Upper lobe of right lung (tissue), 1 donor: ENCODE measurements around the gene C1orf21. TPM values are rescaled to one million over a fixed set of nuclear protein-coding genes. Genes with fewer than 3 reads are reported as not detected.

ENCODE experiments used
- ATAC-seq: fragments of 200-7000 bp; cut with Tn5 transposase; one replicate; pipeline ENCODE4 v1.9.1; 2020; ENCODE audit warnings: mild to moderate bottlenecking, moderate library complexity
- DNase-seq: peaks from one replicate; pipeline ENCODE4 v3.0.0-alpha.2; 2020
- H3K27ac ChIP-seq: fragments of 200-600 bp; one replicate; pipeline ENCODE4 v1.8.0; 2022
- H3K27me3 ChIP-seq: fragments of 200-600 bp; one replicate; pipeline ENCODE4 v1.8.0; 2022; ENCODE audit warnings: mild to moderate bottlenecking
- H3K36me3 ChIP-seq: fragments of 200-600 bp; one replicate; pipeline ENCODE4 v1.8.0; 2022
- H3K4me1 ChIP-seq: fragments of 200-600 bp; one replicate; pipeline ENCODE4 v1.8.0; 2022
- H3K4me3 ChIP-seq: fragments of 200-600 bp; one replicate; pipeline ENCODE4 v1.8.0; 2022; ENCODE audit warnings: mild to moderate bottlenecking
- H3K9me3 ChIP-seq: fragments of 200-600 bp; one replicate; pipeline ENCODE4 v1.8.0; 2022
- CTCF ChIP-seq: fragments of 200-600 bp; IDR thresholded peaks from one replicate; pipeline ENCODE4 v1.8.0; 2022; ENCODE audit warnings: antibody characterized with exemption
- intact Hi-C: fragments of 100-400 bp; cut with DNase I; formaldehyde crosslinking; loops from one replicate; pipeline ENCODE4 v1.11.0; 2022
- total RNA-seq: library from RNA; stranded (reverse); fragmentation: NEBNext Ultra II Directional; extraction: Animal tissue kit (Norgen Biotek cat#: 25700); gene quantifications from one replicate; pipeline ENCODE4 v1.2.1, GENCODE V29; 2021
- donor health status: DM: no; HTN: yes; CAD: no; lungs with severe emphysema.

The C1orf21 gene
- total RNA-seq, 1 donor from 2014 or later = 78.8 TPM

GRCh38 chr1:184482136-184482535 is 95.3 kb downstream of the C1orf21 start:
- Histone ChIP-seq H3K27me3 (no peaks in the 10 kb centered on the region), H3K4me1 (peaks cover 29% of the 10 kb centered on the region), H3K36me3 (peaks cover 12% of the 10 kb centered on the region), H3K27ac (no peak overlapping the region), H3K9me3 (no peaks in the 10 kb centered on the region), H3K4me3 (no peak overlapping the region)
- intact Hi-C loops = no loop called here
- DNase-seq (no peak), ATAC-seq (peak; percentile 8)
- no peak for TF ChIP-seq CTCF

- Histone ChIP-seq H3K4me3 (no peak overlapping the region), H3K9me3 (no peaks in the 10 kb centered on the region), H3K27me3 (no peaks in the 10 kb centered on the region), H3K4me1 (peaks cover 36% of the 10 kb centered on the region), H3K36me3 (peaks cover 1% of the 10 kb centered on the region), H3K27ac (peak overlapping the region; percentile 48)
- ATAC-seq (peak; percentile 85), DNase-seq (no peak)
- TF ChIP-seq CTCF = peak; percentile 24
- intact Hi-C loops = no loop called here
These were observed 96.4 kb downstream of the C1orf21 start for GRCh38 chr1:184483101-184483683.

- DNase-seq (no peak), ATAC-seq (no peak)
- no peak overlapping the region for H3K4me3 ChIP-seq
- H3K27ac ChIP-seq = peak overlapping the region; percentile 39
- intact Hi-C loops = no loop called here
- H3K27me3 ChIP-seq = no peaks in the 10 kb centered on the region
- H3K36me3 ChIP-seq = no peaks in the 10 kb centered on the region
- TF ChIP-seq CTCF = no peak
- H3K9me3 ChIP-seq = no peaks in the 10 kb centered on the region
- H3K4me1 ChIP-seq = peaks cover 39% of the 10 kb centered on the region
These were observed 99.2 kb downstream of the C1orf21 start for GRCh38 chr1:184485751-184486723.

GRCh38 chr1:184486761-184487445 is 100.1 kb downstream of the C1orf21 start:
- Histone ChIP-seq H3K27ac (peak overlapping the region; percentile 14), H3K4me3 (no peak overlapping the region), H3K27me3 (no peaks in the 10 kb centered on the region), H3K36me3 (no peaks in the 10 kb centered on the region), H3K9me3 (no peaks in the 10 kb centered on the region), H3K4me1 (peaks cover 47% of the 10 kb centered on the region)
- intact Hi-C loops = no loop called here
- no peak for TF ChIP-seq CTCF
- DNase-seq (no peak), ATAC-seq (no peak)

GRCh38 chr1:184487531-184488193 is 100.8 kb downstream of the C1orf21 start:
- no peak overlapping the region for H3K27ac ChIP-seq
- no peaks in the 10 kb centered on the region for H3K9me3 ChIP-seq
- peaks cover 55% of the 10 kb centered on the region for H3K4me1 ChIP-seq
- DNase-seq (no peak), ATAC-seq (no peak)
- no peak for TF ChIP-seq CTCF
- no peaks in the 10 kb centered on the region for H3K36me3 ChIP-seq
- intact Hi-C loops = no loop called here
- no peaks in the 10 kb centered on the region for H3K27me3 ChIP-seq
- H3K4me3 ChIP-seq = no peak overlapping the region
